Activated T-helper 1 cell treated with anti-CD3 and anti-CD28 coated beads, Interleukin-2, amount 50 U/mL, for 16 hours (primary cell): ENCODE results near the gene ARF3.

Experiments used
- DNase-seq, 2 donors: peaks; one replicate each; pipeline ENCODE4 v3.0.0-alpha.2; 2020; ENCODE audit warnings: low read depth in 1 of 2, low spot score in 1 of 2

Gene ARF3

GRCh38 chr12:48967991-48968390 is 10.7 kb upstream of the ARF3 start:
- DNase-seq, result no peak

- DNase-seq, result no peak
Measured at GRCh38 chr12:48966177-48966895, 9.0 kb upstream of the ARF3 start.

- DNase-seq, result no peak
Measured at GRCh38 chr12:48965298-48965838, 8.1 kb upstream of the ARF3 start.

GRCh38 chr12:48961801-48962200 is 4.5 kb upstream of the ARF3 start:
- no peak for DNase-seq

GRCh38 chr12:48961331-48961730 is 4.0 kb upstream of the ARF3 start:
- DNase-seq, result no peak

- no peak for DNase-seq
Measured at GRCh38 chr12:48960834-48961233, 3.5 kb upstream of the ARF3 start.

GRCh38 chr12:48958049-48958388 is 732 bp upstream of the ARF3 start:
- DNase-seq, result no peak

GRCh38 chr12:48956279-48957140 is 777 bp downstream of the ARF3 start:
- DNase-seq, result no peak

- no peak for DNase-seq
Measured at GRCh38 chr12:48954841-48955501, 2.3 kb downstream of the ARF3 start.

GRCh38 chr12:48954061-48954460 is 3.2 kb downstream of the ARF3 start:
- no peak for DNase-seq

GRCh38 chr12:48952691-48953090 is 4.6 kb downstream of the ARF3 start:
- DNase-seq, result no peak

- DNase-seq, result no peak
Measured at GRCh38 chr12:48947727-48948126, 9.6 kb downstream of the ARF3 start.

- no peak for DNase-seq
Measured at GRCh38 chr12:48946943-48947342, 10.3 kb downstream of the ARF3 start.

GRCh38 chr12:48946205-48946604 is 11.1 kb downstream of the ARF3 start:
- no peak for DNase-seq

GRCh38 chr12:48943221-48943620 is 14.1 kb downstream of the ARF3 start:
- no peak for DNase-seq

GRCh38 chr12:48940181-48940580 is 17.1 kb downstream of the ARF3 start:
- no peak for DNase-seq

GRCh38 chr12:48938805-48939204 is 18.5 kb downstream of the ARF3 start:
- no peak for DNase-seq

GRCh38 chr12:48937170-48937569 is 20.1 kb downstream of the ARF3 start:
- no peak for DNase-seq

- DNase-seq, result peak; percentile 70 to 75
Measured at GRCh38 chr12:48936379-48936979, 20.8 kb downstream of the ARF3 start.

GRCh38 chr12:48934312-48934706 is 23.0 kb downstream of the ARF3 start:
- no peak for DNase-seq

GRCh38 chr12:48933664-48934311 is 23.5 kb downstream of the ARF3 start:
- no peak for DNase-seq
